CD1c-positive myeloid dendritic cell (primary cell): ENCODE results near the gene NINL.
"Not testable (repeated sequence)": the region's sequence is repeated elsewhere in the genome, so short reads cannot be mapped to it uniquely, and the experiment has no call there.

ENCODE experiments used
- DNase-seq: peaks from one replicate; pipeline ENCODE4 v3.0.0-alpha.2; 2016; ENCODE audit errors: extremely low spot score

The NINL gene

GRCh38 chr20:25484911-25485511, 100.3 kb downstream of the NINL start:
- peak; percentile 13 for DNase-seq

GRCh38 chr20:25484224-25484846, 101.0 kb downstream of the NINL start:
- peak; percentile 8 for DNase-seq

GRCh38 chr20:25483431-25484132, 101.7 kb downstream of the NINL start:
- DNase-seq: peak; percentile 74

- DNase-seq: no peak
Observed at GRCh38 chr20:25481918-25482253, 103.4 kb downstream of the NINL start.

- DNase-seq: no peak
Observed at GRCh38 chr20:25481235-25481917, 104.0 kb downstream of the NINL start.

GRCh38 chr20:25480797-25481196, 104.5 kb downstream of the NINL start:
- DNase-seq: no peak

GRCh38 chr20:25480156-25480555, 105.2 kb downstream of the NINL start:
- no peak for DNase-seq

- DNase-seq: no peak
Observed at GRCh38 chr20:25479638-25480037, 105.7 kb downstream of the NINL start.

GRCh38 chr20:25478889-25479568, 106.3 kb downstream of the NINL start:
- no peak for DNase-seq

GRCh38 chr20:25477014-25477882, 108.1 kb downstream of the NINL start:
- DNase-seq: no peak

GRCh38 chr20:25476106-25477013, 109.0 kb downstream of the NINL start:
- no peak for DNase-seq

- DNase-seq: not testable (repeated sequence)
Observed at GRCh38 chr20:25473297-25473696, 112.0 kb downstream of the NINL start.

- DNase-seq: no peak
Observed at GRCh38 chr20:25471020-25471419, 114.3 kb downstream of the NINL start.

- peak; percentile 26 for DNase-seq
Observed at GRCh38 chr20:25470045-25470444, 115.3 kb downstream of the NINL start.

- DNase-seq: no peak
Observed at GRCh38 chr20:25469558-25469957, 115.8 kb downstream of the NINL start.

GRCh38 chr20:25468126-25469075, 116.9 kb downstream of the NINL start:
- DNase-seq: no peak

GRCh38 chr20:25467441-25467840, 117.9 kb downstream of the NINL start:
- DNase-seq: no peak

- DNase-seq: no peak
Observed at GRCh38 chr20:25466846-25467245, 118.5 kb downstream of the NINL start.
